Activated naive CD4-positive, alpha-beta T cell treated with Interleukin-2 at 50 U/mL for 16 hours (primary cell): ENCODE results near the gene MED12L.

Source experiments
- DNase-seq: peaks from one replicate; pipeline ENCODE4 v3.0.0-alpha.2; 2020

Gene MED12L

DNA sequence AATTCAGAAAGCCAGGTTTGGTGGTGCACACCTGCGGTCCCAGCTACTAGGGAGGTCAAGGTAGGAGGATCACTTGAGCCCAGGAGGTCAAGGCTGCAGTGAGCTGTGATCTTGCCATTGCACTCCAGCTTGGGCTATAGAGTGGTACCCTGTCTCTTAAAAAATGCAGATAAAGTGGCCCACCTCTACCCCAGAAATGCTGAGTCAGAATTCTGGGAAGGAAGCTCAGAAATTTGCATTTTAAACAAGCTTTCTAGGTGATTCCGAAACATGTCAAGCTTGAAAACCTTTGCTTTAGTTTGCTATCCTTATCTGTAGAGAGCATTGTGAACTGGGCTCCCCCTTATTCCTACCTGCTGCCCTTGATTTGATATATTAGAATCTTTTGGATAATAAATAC is 7.7 kb downstream of the MED12L start:
- DNase-seq = no peak

DNA sequence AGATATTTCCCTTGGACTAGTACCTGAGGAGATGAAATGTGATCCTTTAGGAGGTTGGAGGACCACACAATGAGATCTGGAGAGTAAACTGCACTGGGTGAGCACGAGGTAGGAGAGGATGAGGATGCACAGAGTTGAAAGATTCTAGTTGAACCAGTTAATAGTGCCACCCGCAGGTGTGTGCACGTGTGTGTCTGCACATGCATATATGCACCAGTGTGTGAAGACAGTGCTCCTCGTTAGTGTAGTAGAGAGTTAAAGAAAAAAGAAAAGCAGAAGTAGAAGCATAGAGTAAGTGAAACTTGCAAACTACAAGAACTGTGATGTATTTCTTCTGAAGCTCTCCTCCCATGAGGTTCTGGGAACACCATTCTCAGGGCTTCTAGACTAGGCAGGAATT is 8.4 kb downstream of the MED12L start:
- DNase-seq = no peak

DNA sequence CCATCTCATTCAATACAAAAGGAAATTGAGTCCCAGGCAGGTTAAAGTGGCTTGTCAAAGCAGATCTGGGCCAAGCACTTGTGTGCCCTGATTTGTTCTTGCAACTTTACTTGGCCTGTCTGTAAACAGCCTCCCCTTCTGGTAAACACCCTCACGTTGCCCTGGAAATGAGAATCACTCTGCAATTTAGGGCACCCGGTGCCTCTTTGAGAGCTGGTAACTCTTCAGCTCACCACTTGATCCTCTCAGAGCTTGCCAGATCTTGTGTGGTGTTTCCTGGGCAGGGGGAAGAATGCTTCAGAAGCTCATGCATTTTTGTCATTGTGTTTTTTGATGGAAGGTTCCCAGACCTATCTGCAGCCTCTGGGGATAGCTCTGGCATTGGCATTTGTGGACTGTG is 11.3 kb downstream of the MED12L start:
- DNase-seq = no peak

DNA sequence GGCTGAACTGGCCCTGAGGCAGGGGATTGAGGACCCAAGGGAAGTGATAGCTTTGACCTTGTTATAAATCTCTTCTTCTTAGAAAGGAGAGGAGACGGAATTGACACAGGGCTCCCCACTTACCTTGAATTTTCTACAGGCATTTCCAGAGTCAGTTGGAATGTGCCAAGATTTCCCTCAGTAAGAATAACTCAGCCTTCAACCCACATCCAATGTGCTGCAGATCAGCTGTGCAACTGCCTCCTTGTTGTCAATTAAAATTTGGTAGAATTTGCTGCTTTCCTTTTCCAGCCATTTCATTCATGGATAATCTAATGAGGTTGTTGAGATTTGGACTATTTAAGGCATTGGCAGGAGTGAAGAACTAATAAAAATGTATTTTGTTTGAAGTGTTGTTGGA is 14.6 kb downstream of the MED12L start:
- DNase-seq = no peak

DNA sequence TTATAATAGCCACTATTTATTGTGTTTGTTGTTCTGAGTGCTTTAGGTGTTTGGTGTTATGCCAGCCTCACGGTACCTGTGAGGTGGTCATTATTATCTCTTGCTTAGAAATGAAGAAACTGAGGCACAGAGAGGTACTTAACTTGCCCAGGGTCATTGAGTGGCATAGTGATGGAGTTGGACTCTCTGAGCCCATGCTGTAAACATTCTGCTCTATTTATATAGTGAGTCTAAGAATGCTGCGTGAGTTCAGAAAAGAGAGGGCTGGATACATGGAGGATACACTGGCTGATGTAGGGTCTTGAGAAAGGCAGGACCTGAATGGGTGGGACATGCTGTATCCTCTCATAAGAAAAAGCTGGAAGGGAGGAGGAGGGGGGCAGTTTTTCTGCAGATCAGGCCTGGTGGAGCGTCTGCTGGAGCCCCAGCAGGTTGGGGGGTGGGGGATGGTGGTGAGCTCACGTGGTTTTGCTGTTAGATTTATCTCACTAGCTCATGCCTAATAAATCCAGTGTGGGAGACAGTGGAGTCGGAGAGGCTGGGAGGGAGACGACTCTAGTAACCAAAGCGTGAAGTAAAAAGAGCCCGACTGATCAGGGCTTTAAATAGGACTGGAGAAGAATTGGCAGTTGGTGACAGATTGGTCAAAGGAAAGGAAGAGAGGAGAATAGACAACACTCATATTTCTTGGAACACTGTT is 16.0 kb downstream of the MED12L start:
- no peak for DNase-seq

DNA sequence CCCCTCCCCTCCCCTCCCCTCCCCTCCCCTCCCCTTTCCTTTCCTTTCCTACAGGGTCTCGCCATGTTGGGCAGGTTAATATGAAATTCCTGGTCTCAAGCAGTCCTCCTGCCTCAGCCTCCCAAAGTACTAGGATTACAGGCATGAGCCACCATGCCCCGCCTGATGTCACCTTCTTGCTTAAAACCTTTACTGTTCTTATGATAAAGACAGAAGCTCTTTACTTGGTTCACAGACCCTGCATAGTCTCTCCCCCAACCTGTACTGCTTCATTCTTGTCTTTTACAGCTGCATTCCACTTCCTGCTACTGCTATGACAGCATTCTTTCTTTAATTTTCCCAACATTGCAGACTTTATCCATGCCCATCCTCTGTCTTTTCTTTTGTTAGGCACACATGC is 20.8 kb downstream of the MED12L start:
- no peak for DNase-seq

DNA sequence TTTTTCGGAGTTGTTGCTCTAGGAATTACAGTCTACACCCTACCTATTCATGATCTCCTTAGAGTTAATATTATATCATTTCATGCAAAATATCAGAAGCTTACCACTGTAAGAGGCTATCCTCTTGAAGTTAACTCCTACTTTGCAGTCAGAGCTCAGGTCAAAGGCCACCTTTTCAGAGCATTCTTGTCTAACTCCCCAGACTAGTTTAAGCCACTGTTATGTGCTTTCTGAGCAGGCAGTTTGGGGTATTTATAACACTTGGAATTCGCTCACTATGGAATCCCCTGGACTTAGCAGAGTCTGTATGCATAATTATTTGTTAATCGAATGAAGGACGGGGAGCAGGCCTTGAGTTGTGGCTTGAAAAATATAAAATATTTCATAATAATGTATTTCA is 21.7 kb downstream of the MED12L start:
- DNase-seq = no peak

DNA sequence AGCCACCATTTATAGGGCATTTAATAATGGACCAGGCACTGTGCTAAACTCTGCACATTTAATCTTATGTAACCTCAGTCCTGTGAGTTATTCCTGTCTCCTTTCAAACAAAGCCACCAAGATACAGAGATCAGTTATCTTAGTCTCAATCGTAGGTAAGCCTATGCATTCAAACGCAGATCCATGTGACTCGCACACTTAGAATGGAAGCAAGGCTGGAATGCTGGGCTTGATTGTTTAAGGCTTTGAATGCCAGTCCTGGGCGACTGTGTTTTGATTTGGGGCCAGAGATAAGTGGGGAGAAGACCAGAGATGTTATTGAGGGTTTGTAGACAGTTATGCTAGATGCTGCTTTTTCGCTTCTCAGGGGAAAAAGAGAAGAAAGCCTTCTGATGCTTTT is 22.2 kb downstream of the MED12L start:
- DNase-seq = no peak

DNA sequence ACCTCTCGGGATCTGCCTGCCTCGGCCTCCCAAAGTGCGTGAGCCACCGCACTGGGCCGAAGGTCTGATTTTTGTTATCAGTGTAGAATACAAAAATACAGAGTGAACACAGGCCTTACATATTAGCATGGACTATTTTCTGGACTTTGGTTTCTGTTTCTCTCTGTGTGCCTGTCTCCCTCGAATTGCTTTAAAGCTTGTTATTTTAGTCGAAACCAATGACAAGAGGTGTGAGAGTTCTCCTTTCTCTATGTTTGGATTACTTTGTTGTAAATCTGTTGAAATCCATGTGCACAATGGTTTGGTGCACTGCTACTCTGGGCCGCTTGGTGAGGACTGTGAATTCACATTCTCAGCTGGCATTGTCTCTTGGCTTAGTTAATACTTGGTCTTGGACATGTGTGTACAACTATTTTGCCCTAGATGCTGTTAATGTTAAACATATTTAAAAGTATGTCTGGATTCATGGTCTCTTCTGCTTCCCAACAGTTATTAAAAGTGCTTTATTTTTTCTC is 23.9 kb downstream of the MED12L start:
- no peak for DNase-seq

DNA sequence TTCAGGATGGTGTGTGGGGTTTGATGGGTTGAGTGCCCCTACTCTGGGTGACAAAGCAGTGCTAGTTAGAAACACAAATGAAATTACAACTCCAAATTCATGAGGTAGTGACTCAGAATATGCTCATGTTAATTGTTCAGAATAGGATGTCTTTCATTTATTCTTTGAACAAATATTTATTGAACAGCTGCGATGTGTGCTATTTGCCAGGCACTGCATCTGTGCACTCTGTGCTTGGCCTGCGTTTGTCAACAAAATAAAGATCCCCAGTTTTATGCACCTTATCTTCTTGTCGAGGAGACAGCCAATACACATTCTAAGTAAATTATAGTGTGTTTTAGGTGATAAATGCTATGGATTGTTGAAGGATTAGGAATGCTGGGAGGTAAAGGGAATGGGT is 27.3 kb downstream of the MED12L start:
- no peak for DNase-seq

DNA sequence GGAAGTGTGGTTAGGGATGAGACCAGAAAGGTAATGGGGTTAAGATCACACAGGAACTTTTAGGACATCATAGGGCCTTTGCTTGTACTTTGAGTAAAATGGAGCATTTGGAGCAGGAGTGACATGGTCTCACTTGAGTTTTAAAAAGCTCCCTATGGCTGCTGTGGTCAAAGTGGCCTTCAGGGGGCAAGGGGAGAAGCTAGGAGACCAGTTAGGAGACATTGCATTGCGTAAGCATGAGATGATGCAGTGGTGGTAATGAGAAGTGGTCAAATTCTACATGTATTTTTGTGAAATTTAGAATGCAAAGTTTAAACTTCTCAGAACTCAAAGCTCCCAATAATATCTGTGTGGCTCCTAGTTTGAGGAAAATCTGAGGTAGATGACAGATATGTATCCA is 27.9 kb downstream of the MED12L start:
- no peak for DNase-seq

DNA sequence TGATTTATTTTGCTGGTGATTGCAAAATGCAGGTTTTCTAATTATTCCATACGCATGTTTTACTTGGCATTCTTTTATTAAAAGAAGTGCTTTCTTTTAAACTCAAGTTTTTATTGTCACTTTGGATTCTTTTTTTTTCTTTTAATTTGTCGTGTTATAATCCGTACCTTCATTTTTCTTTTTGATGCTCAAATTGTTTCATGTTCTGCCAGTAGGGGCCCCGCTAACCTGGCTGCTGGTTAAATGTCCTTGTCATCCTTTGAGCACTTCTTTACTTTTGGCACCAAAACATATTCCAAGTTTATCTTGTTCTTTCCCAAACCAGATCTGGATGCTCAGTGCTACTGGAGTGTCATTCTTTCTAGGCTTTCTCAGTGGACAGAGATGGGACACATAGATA is 31.6 kb downstream of the MED12L start:
- no peak for DNase-seq

DNA sequence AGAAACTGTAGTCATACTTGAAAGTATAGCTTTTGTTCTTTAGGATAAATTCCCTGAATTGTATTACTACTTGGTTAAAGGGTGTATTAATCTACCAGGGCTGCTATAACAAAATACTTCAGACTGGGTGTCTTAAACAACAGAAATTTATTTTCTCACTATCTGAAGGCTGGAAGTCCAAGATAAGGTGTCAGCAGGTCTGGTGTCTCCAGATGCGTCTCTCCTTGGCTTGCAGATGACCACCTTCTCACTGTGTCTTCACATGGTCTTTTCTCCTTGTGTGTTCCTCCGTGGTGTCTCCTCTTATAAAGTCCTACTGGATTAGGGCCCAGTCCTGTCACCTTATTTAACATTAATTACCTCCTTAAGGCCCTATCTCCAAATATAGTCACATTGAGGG is 33.7 kb downstream of the MED12L start:
- DNase-seq = no peak

DNA sequence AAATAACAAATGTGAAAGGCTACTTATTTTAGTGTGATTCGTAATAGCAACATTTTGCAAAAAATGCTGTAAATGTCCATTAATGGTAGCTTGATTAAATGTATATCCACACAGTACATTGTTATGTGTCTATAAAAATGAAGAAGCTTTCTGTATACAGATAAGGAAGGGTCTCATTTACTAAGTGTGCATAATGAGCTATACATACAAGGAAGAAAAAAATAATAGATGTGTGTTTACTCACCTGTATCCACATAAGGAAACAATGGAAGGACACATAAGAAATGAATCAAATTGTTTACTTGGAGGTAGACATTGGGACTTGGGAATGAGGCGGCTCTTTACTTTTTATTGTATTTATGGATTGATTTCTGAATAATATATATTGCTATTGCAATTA is 34.9 kb downstream of the MED12L start:
- DNase-seq = no peak

DNA sequence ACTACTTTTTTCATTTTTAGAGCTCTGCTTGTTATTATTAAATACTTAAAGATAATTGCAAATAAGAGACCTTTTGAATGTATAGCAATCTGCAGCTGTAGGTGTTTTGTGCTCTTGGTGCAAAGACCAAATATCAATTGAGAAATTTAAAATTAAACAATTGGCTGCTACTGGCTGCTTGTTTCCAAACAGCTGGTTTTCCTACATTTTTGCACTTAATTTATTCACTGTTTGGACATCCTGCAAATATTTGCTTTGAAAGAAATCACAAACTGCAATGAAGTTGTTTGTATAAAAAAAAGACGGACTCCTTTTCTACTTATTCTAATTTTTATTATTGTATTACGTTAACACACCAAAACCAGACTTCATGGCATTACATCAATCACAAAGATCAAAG is 35.6 kb downstream of the MED12L start:
- no peak for DNase-seq

DNA sequence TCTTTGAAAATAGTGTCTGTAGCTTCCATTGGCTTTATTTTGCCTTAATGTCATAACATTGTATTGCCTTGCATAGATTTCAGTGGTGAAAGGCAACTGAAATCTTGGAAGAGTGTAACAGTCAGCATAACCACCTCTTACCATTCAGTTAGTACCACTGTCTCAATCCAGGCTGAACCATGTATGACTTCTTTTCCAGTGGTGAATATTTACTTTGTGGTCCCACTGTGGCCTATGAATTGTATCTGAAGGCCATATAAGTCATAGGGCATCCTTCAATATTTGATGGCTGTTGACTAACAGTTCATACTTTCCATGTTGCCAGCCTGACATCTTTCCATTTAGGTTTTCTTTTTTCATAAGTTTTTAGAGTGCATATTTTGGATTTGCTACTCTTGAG is 38.4 kb downstream of the MED12L start:
- no peak for DNase-seq

DNA sequence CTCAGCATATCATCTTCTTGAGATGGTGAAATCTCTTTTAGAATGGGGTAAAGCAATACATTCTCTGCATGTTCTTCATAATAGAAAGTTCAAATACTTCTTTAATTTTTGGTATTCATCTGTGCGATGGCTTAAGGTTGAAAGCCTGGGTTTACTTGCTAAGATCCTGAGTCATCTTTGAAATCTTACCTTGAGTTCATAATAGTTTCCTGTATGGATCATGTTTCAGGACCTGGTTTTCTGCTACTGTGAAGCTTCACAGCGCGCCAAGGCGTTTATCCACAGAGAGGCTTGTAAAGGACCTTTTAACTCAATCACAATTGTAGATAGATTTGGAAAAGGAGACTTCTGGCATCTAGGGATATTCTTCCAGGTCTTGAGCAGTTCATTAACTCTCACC is 39.0 kb downstream of the MED12L start:
- no peak for DNase-seq

DNA sequence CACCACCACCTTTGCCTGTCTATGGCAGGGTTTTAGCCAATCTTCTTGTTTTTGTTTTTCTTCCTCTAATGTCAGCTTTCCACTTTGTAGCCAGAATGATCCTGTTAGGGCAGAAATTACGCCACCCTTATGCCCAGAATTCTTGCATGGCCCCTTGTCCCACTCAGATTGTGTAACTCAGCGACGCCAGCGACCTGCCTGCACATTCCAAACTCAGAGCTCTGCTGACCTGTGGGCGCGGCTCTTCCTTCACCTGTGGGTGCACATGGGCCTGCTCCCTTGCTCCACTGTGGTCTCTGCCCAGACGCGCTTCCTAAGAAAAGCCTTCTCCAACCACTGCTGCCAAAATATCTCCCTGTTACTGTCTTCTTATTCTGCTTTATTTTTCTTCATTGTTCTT is 45.0 kb downstream of the MED12L start:
- DNase-seq = no peak

DNA sequence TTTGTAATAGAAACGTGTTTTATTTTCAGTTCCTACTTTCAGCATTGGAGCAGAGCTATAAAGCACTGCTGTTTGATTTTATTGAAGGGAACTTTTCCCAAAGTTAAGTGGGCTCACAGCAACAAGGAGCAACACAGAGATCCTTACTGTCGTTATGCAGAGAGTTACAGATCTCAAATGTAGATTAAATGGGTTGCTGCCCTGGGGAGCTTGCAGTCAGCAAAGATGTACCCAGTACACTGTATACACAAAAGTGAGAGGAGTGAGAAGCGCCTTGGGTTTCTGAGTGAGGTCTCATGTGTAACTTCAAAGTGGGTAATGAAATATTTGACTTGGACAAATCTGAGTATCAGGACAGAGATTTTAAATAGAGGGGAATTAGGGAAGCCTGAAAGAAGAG is 47.7 kb downstream of the MED12L start:
- no peak for DNase-seq

DNA sequence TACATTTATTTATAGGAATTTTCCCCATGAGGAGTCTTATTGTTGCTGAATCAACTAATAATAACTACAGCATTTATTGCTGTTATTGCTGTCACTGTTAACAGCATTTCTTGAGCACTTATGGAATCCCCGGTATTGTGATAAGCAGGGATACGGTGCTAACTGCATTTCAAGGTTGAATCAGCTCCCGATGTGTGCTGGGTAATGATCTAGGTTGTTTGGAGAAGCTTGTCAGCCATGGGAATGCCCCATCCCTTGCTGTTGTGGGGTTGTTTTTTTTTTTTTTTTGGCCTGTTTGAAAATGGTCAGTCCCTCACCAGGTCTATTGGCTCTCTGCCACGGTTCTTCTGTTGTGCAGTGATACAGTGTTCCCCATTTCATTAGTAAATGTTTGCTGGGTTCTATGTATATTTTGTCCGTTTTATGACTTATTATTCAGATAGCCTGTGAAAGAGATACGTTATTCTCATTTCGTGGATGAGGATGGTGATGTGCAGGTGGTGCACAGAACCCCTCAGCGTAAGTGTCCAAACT is 48.5 kb downstream of the MED12L start:
- DNase-seq = no peak

DNA sequence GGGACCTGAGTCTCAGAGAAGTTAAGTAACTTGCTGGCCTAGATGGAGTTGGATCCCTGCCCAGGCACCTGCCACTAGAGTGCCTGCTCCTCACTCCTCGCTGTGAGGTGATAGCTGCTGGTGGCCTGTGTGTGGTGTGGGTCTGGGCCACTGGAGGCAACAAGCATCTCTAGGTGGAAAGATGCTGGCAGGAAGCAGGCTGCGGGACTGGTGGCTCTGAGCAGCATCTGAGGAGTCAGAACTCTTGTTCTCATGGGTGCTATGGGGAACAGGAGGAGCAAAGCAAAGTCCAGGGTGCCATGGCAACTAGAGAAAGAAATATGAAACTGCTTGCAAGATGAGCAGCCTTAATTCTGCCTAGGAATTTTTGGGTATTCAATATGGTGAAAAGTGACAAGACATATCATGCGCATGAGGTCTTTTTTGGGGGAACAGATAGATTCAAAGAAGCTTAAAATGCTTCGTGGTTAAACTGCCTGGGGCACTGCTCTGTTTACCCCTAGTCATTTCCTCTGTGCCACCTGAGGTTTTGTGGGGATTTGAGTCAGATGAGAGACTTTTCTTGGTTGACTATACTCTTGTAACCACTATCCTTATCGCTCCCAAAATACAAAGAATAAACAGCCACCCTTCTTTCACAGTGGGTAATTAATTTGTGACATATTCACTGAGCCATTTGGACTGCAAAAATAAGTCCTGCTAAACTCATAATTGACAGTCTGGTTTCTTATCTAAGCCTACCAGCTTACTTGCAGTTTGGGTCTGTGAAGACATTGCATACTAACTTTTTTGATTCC is 50.3 kb downstream of the MED12L start:
- DNase-seq = peak; percentile 38

DNA sequence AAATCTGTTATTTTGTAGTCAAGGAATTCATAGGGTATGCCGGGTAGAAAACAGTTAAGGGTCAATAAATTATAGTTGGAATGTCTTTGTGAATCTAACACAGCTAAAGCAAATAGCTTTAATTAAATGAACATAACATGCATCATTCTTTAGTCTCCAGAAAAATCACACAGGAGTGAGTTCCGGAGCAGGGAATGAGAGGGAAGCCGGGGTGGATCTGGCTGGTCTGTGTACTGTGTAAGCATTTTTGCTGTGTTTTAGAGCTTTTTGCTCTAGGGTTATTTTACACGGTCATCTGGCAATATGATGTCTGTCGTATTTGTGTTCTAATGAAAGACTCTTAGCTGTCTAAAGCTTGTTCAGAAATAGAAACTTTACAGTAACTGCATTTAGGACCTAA is 57.5 kb downstream of the MED12L start:
- no peak for DNase-seq

DNA sequence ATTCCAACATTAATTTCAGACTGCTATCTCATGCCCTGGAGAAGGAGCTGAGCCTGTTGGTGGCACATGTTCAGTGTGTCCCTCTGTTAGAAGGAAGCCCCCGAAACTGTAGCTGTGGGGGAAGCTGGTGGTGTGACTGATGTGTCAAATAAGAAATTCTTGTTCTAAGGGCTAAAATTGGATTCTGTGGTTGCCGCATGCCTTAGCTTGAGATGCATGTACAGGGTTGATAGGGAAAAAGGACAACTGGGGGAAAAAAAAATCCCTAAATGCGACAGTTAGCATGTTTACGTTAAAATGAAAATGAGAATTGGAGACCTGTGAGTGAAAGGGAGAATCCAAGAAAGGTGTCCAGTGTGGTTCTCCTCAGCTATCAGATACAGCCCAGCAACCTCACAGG is 58.6 kb downstream of the MED12L start:
- DNase-seq = no peak

DNA sequence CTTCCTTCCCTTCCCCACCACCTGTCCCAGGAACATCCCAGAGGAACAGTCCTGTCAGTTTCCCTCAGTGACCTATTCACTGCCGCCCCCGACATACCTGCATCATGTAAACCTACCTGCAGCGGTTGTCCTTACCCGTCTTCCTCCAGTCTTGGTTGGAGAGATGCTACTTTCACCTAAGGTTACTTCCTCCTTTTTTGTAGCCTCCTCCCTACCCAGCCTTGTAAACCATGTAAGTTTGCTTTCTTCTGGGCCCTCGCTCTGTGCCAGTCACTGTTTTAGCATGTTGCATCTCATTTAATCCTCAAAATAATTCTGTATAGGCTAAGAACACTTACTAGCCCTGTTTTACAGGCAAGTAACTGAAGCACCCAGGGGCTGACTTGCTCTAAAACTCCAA is 59.3 kb downstream of the MED12L start:
- no peak for DNase-seq

DNA sequence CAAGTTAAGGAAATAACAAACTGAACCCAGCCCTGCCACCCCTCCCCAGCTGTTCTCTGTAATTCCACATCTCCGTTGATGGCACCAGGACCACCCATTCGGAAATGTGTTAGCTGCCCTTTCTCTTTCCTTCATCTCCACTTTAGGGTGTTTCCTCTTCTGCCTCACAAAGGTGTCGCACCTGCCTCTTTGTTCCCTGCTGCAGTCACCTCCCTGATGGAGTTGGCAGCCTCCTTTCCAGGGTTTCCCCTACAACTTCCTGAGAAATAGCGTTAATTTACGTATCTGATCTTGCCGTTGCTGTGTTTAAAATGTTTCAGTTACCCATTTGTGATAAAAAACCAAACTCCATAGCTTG is 60.2 kb downstream of the MED12L start:
- DNase-seq = no peak
